HG03108 (cell line): ENCODE results near the gene FANCE.

Experiments
- ATAC-seq: cut with Tn5 transposase; IDR thresholded peaks from one replicate; pipeline ENCODE4 v1.9.1; 2021; ENCODE audit warnings: moderate library complexity; ENCODE audit not compliant: unreplicated experiment

Gene FANCE

DNA sequence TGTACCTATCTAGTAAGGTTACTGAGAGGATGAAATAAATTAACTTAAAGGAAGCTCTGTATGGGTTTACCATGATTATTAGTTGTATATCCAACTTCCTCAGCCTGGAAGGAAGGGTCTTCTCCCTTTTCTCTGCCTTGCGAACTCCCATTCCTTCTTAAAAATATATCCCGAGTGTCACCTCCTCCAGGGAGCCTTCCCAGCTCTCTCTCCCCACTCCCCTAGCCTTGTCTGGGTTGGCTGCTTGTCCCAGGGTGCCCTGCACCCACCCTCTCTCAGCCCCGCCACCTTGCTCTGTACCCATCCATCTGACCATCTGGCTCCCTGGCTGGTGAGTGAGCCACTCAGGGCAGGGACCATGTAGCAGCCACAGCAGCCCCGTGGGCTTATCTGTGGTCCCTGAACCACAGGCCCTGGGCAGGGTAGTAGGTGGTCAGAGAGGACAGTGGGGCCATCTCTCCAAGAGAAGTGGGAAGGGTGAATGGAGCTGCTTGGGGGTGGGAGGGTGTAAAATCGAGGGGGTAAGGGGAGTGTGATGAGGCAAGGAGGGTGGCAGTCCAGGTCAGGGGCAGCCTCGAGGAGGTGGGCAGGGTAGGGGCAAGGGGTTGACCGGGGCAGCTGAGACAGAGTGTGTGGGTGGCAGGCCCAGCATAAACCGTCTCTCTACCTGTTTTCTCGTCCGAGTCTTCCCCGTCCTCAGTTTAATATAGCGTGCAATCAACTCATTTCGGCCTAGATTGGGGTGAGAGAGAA, 31.9 kb downstream of the FANCE start:
- no peak for ATAC-seq

DNA sequence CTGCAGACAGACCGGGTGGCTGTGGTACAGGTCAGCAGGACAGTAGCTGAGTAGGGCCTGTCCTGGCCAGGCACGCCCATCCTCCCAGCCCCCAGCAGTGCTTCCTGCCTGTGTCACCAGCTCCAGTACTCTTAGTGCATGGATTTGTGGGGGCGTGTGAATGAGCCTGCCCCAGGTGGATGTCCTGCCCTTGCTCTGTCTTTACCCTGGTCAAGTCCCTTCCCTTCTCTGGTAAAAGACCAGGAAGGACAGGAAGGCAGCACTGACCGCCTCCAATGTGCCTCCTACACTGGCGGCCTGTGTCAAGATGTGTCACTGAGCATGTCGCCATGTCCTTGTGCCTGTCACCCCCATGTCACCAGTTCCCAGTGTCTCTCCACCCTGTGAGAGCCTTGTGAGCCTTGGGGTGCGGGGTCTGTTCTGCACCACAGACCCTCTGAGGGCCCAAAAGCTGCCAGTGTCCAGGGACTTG, 32.8 kb downstream of the FANCE start:
- no peak for ATAC-seq

DNA sequence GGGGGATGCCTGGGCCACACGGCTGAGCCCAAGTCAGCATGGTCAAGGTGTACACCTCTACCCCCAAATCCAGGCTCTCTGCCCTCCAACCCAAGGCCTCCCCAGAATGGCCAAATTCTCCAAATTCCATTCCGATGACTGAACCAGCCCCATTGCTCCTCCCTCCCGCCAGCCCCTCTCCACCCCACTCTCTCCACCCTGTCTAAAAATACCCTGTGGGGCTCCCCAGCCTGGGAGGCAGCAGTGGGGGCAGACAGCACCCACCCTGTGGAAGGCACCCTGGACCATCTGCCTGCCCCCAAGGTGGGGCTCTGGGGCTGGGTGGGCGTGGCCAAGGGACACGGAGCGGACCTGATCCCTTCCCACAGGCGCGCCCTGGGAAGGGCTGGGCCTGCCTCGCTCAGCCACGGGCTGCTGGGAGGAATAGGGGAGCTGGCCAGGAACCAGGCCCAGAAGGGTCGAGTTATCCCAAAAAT, 33.3 kb downstream of the FANCE start:
- ATAC-seq: no peak

DNA sequence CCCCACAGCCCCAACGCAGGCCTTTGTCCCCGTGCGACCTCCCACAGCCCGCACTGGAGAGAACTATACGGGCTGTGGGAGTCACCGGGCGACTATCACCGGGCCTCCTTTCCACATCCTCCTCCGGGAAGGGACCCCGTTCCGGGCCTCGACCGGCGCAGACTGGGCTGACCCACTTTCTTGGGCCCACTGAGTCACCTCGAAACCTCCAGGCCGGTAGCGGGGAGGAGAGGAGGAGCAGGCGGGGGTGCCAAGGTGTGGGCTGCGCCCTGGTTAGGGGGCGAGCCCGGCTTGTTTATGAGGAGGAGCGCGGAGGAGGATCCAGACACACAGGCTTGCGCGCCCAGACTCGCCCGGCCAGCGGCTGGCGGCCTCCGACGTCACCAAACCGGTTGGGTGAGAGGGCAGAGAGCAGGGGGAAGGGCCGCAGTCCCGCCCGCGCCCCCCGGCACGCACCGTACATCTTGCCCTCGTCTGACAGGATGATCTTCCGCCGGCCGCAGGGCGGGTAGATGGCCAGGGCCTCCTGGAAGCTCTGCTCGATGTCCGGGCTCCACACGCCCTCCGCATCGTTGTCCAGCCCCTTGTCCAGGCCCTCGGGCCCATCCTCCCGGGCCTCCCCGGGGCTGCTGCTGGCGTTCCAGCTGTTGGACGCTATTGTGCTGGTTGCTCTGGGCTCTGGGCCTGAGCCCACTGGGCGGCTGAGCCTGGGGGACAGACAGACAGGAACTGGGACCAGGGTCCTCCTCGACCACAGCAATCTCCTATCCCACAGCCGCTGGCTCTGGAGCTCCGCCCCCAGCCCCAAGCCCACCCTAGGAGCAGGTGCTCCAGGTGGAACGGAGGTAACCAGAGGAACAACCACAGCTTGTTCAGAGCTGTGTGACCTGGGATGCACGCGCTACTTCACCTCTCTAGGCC, 34.1 kb downstream of the FANCE start:
- no peak for ATAC-seq

DNA sequence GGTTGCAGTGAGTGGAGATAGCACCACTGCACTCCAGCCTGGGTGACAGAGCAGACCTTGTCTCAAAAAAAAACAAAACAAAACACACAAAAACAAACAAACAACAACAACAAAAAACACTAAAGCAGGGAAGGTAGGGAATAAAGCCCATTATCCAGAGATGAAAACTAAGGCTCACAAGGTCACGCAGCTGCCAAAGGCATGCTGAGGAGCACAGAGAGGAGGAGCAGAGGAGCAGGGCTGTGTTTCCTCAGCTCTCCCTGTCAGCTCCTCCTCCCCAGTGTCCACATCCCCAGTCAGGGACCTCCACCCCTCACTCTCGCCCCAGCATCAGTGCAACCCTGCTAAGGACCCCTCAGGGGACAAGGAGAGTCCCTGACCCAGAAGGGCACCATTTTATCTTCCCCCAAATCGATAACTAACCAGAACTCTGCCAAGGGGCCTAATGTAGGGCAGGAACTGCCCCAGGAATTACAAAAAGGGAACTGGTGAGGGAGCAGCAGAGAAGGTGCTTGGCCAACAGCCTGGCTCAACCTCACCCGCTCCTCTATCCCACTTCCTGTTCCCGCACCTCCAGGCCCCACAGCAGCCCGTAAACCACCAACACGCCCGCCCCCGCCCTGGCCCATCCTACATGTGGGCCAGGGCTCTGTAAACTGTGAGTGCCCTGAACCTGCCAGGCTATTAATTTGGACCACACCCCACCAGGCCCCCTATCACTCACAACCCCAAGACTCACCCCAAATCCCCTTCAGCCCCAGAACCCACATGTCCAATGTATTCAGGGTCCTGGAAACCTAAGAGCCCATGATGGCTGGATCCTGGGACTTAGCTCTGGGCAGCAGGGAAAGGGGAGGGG, 35.7 kb downstream of the FANCE start:
- ATAC-seq: no peak

DNA sequence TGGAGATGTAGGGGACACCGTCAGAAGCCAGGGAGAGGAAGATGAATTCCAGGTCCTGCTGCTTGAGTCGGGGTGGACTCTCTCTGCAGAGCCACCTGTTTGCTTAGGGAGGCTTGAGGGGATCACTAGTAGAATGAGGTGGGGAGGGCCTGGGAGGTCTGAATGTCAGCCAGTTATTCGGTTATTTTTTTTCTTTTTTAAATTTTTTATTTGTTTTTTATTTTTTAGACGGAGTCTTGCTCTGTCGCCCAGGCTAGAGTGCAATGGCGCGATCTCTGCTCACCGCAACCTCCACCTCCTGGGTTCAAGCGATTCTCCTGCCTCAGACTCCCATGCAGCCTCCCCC, 36.4 kb downstream of the FANCE start:
- no peak for ATAC-seq

DNA sequence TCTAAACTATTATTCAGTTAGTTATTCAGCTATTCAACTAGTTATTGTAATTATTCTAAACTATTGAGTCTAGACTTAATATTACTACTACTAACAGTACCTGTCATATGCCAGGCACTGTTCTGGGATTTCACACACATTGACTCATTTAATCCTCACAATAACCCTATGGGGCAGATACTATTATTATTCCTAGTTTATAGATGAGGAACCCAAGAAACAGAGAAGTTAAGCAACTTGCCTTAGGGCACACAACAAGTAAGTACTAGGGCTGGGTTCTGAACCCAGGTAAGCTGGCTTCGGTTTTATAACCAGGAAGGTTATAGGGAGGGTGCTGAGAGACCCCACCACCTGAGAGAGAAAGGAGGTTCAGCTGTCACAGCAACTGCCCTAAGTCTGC, 36.9 kb downstream of the FANCE start:
- ATAC-seq: no peak

DNA sequence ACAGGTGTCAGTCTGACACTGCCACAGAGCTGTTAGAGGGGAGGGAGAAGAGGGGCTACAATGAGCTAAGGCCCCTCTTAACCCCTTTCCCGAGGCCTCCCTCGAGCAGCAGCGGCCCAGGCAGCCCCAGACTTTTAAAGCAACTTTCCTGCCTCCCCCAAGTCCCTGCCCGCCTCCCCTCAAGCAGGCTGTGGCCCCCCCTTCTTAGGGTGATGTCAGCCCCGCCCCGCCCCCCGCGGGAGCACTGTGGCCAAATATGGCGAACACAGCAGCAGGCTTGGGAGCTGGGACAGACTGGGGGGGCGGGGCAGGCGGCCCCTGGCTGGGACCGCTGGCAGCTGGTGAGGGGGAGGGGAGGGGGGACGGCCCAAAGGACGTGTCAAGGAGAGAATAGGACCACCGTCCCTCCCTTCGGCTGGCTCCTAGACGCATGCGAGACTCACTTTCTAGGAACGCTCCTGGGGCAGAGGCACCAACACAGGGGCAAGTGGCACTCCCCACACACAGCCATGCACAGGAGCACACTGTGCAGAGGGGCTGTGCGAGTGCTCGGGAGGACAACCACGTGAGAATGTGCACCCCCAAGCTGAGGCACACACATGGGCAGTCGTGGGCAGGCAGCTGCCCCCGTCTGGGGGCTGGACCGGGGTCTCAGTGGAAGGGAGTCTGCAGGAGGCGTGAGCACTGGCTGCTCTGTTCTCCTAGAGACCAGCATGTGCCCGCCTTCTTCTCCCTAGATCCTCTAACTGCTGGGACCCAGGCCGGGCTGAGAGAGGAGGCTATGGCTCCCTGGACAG, 38.1 kb downstream of the FANCE start:
- no peak for ATAC-seq

DNA sequence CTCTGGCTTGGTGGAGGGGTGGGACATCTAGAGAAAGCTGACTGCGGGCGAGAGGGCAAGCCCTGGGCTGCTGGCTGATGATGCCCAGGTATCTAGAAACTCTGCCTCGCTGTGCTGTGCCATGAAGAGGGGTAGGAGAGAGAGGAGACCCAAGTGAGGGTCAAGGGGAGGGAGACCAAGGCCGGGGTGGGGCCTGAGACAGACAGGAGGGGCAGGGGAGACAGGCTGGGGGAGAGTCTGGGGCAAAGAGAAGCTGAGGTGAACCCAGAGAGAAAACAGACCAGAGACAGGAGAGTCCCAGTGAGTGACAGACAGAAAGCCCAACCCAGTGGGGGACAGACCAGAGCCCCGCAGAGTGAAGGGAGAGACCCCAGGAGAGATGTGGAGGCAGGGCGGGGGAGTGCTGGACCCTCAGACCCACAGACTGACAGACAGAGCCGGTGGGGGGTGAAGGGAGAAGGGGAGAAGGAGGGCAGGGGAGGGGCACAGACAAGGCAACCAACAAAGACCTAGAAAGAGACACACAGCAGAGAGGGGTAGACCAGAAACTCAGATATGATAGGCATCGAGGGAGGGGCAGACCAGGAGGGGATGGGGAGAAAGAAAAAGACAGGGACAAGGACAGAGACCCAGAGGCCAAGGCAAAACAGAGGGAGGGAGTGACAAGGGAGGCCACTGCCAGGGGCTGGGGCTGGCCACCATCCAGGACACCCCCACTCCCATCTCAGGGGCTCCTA, 38.9 kb downstream of the FANCE start:
- no peak for ATAC-seq

DNA sequence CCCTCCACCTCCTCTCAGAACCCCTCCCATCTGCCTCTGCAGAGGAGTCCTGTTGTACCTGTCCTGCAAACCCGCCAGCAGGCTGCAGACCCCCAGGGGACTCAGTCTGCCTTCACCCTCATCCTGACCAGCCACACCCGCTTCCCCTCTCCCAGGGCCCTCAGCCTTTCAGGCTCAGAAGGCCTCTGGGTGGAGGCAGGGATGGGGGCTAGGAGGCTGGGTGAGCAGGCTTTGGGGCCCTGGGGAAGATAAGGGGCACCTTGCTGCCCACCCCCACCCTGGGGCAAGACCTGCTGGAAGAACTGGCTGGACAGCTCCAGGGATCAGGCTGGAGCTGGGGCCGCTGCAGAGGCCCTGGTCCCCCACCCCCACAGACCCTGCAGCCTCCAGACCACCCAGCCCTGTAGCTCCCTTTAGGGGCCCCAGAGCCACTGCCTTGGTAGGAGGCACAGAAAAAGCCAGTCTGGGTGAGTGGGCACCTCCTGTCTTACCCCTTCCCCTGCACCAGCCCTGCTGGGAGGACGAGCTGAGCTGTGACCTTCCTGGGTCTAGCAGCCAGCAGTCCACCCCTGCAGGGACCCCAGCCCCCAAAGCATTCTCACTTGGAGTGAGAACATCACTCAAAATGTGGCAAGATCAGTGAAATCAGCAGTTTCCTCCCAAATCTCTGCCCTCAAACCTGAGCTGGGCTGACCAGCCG, 39.6 kb downstream of the FANCE start:
- no peak for ATAC-seq

DNA sequence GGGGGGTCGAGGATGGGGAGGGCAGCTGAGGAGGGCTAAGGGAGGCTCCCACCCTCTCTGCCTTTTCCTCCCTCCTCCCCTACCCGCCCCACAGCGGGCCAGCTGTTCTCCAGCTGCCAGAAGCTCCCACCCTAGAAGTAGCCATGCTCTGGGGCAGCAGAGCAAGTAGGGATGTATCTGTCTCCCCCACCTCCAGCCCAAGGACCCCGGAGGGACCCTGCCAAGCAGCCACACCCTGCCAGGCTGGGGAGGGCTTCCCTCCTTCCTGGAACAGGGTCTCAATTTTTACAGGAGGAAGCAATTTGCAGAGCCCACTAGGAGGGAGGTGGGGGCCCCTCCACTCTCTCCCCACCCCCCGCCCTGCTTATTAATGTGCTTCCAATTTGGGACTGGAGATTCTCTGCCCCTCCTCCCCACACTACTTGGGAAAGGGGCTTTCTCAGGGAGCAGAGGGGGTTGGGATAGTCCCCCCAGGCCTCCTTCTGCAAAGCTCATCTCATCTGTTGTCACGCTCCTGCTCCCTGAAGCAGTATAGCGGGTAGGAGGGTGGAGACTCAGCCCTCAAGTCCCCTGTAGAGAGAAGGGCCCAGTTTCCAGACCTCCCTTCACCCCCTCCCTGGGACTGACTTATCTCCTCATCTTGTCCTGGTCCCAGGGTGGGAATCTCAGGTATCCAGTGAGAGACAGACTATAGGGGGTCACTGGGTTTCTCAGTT, 40.3 kb downstream of the FANCE start:
- no peak for ATAC-seq

DNA sequence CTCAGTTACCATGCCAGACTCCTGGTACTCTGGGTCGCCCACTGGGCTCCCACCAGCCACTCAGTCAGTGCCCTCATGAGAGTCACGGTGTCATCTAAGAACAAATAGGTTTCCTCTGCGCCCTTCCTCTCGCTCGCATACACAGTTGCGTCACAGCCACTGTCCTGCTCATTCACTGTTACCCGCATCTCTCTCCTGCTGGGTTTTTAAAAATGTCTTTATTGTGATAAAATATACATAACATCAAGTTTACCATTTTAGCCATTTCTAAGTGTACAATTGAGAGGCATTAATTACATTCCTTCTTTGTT, 40.8 kb downstream of the FANCE start:
- no peak for ATAC-seq

DNA sequence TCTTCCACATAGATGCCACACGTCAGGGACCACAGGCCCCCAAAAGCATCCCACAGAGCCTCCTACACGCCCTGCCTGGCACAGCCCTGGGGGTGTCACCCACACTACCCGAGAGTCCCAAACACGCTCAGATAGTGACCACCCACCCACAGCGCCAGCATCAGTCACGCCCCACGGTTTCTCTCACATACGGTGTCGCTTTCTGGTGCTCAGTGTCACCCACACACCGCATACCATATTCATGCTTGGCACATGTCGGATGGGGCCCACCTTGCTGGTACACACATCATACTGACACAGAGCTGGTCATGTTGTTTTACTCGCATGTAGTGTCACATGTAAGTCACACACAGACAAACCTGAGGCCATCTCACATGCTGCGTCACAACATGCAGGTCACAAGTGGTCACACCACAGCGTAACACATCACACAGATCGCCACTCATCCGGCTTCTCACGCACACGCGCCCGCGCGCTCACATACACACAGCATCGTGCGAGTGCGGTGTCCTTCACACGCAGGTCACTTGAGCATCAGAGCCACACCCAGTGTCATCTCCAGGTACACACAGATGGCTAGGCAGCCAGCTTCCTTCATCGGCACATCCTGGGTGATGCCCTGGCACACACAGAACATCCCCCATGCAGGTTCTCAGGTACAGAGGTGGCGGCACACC, 41.3 kb downstream of the FANCE start:
- no peak for ATAC-seq

DNA sequence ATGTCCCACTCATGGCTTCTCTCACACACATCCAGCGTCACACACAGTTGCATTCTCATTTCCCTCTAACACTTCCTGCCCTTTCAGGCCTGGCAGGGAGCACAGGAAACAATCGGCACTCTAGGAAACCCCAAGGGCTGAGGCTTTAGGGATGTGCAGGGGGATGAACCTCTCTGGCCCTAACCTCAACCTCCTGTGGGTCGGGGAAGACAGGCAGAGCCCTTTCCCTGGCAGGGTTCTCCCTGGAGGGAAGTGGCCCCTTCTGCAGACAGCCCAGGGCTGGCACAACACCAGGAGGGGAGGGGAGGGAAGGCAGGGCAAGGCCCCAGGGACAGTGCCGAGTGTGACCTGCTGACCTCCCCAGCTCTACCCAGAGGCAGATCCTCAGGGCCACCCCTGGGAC, 42.0 kb downstream of the FANCE start:
- ATAC-seq: no peak

DNA sequence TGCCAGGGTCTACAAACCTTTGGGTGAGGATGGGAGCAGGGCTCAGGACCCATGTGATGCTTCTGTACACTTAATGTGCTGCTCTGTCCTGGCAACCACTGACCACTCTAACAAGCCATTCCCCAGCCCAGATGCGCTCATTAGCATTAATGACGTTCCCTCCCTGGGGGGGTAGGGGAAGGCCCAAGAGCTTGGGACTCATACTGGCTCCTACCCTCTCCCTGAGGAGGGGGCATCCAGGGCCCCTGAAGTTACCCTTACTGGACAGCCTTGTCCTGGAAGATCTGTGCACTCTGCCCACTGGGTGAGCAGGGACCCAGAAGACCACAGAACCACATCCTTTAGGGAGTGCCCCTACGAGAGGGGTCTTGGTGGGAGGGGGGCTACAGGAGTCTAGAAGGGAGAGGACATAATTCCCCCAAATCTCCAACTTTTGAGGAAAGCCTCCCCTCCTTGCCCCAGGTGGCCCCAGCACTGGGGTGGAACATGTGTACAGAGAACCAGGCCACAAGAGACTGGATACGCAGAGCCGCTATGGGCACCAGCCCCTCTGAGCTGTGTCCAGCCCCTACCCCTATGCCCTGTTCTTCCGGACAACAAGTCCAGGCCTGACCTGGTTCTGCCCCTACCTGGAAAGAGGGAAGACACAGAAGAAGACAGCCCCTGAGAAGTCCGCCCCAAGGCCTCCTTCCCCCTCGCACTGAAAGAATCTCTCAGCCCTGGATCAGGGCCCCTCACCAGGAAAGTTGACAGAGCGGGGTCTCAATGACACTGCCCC, 43.3 kb downstream of the FANCE start:
- no peak for ATAC-seq

DNA sequence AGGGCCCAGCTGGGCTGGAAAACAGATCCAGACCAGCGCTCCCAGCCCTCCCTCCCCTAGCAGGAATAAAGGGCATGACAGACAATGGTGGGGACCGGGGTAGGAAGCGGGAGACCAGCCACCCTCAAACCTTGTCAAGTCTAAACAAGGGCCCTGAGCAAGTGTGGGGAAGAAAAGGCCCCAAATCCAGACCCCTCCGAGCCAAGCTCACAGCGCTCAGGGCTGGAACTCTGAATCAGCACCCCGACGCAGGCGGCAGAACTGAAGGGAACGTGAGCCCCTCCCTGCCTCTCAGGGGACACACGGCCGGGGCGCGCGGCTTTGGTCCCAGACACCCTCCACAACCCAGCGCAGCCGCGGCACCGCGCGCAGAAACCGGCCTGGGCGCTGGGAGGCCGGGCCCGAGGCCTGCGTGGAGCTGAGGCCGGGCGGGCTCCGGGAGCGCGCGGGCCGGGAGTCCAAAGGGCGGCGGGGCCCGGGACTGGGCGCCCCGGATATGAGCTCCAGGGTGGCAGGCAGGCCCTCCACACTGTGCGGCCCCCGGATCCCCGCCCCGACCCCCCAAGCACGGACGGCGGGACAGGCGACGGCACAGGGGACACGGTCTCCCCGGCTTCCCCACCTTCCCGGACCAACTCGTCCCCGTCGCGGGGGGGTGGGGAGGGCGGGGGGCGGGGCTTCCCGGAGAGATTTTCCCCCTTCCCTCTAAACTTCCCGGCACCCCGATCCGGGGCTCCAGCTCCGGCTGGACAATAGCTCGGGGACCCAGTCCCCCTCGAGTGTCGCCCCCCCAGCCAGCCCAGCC, 44.1 kb downstream of the FANCE start:
- no peak for ATAC-seq
